Fibroblast of the aortic adventitia (primary cell): ENCODE results near the gene TCEANC2. TPM values are rescaled to one million over a fixed set of nuclear protein-coding genes. Genes with fewer than 3 reads are reported as not detected.

Experiments used
- DNase-seq: peaks from one replicate; pipeline ENCODE4 v3.0.0-alpha.2; 2010; ENCODE audit warnings: low read depth
- H3K4me3 ChIP-seq: 2 replicates; pipeline ENCODE4 v1.5.1; 2011; ENCODE audit warnings: low read depth, mild to moderate bottlenecking, control low read depth, low read length, moderate library complexity
- total RNA-seq: library from RNA; depleted of rRNA; stranded (reverse); fragments of >200 nt; gene quantifications from 2 replicates; pipeline ENCODE4 v1.2.3, GENCODE V29; 2012; ENCODE audit warnings: low replicate concordance
- TF ChIP-seq, protein P1 (sequence below): IDR thresholded peaks from 2 replicates; pipeline ENCODE4 v1.5.1; 2011; ENCODE audit warnings: mild to moderate bottlenecking, low read length, control low read depth, inconsistent platforms; ENCODE audit not compliant: insufficient read depth

Gene TCEANC2
- total RNA-seq, 1 donor = 5.4 TPM

GRCh38 chr1:54114001-54114400 is 60.6 kb downstream of the TCEANC2 start:
- DNase-seq = no peak
- H3K4me3 ChIP-seq = no peak overlapping the region
- TF ChIP-seq, protein P1, sequence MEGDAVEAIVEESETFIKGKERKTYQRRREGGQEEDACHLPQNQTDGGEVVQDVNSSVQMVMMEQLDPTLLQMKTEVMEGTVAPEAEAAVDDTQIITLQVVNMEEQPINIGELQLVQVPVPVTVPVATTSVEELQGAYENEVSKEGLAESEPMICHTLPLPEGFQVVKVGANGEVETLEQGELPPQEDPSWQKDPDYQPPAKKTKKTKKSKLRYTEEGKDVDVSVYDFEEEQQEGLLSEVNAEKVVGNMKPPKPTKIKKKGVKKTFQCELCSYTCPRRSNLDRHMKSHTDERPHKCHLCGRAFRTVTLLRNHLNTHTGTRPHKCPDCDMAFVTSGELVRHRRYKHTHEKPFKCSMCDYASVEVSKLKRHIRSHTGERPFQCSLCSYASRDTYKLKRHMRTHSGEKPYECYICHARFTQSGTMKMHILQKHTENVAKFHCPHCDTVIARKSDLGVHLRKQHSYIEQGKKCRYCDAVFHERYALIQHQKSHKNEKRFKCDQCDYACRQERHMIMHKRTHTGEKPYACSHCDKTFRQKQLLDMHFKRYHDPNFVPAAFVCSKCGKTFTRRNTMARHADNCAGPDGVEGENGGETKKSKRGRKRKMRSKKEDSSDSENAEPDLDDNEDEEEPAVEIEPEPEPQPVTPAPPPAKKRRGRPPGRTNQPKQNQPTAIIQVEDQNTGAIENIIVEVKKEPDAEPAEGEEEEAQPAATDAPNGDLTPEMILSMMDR = no peak

DNA sequence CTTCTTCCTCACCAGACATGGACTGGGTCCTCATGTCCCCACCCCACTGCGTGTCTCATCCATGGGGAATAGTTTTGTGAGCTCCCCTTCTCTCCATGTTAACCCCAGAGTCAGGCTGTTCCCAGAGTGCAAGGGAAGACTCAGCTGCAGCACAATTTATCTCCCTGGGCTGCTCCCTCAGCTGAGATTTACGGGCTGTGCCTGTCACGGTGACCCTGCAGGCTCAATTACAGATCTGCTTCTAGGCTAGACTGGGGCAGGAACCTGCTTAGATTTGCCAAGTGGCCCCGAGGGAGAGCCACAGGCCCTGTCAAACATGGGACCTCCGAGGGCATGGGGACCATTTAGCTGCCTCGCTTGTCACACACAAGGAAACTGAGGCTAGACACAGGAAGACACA is 61.5 kb downstream of the TCEANC2 start:
- H3K4me3 ChIP-seq = no peak overlapping the region
- no peak for DNase-seq
- TF ChIP-seq, protein P1 = no peak

DNA sequence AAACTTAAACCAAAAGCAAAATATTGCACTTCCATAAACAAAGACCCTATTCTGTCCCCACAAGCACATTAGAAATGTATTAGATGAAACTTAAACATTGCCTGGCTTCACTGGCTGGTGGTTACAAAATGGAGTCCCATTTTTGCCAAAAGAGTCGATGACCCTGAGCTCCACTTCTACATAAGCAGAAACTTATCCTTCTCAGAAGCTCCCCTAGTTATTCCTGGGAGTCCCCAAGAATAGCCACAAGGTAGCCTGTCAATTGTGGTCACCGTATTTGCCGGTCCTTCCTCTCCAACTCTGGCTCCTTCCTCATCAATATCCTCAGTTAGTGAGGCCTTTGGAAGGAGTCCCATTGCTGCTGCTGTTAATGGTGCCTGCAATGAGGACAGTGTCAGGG is 62.1 kb downstream of the TCEANC2 start:
- TF ChIP-seq, protein P1 = no peak
- DNase-seq = no peak
- no peak overlapping the region for H3K4me3 ChIP-seq

DNA sequence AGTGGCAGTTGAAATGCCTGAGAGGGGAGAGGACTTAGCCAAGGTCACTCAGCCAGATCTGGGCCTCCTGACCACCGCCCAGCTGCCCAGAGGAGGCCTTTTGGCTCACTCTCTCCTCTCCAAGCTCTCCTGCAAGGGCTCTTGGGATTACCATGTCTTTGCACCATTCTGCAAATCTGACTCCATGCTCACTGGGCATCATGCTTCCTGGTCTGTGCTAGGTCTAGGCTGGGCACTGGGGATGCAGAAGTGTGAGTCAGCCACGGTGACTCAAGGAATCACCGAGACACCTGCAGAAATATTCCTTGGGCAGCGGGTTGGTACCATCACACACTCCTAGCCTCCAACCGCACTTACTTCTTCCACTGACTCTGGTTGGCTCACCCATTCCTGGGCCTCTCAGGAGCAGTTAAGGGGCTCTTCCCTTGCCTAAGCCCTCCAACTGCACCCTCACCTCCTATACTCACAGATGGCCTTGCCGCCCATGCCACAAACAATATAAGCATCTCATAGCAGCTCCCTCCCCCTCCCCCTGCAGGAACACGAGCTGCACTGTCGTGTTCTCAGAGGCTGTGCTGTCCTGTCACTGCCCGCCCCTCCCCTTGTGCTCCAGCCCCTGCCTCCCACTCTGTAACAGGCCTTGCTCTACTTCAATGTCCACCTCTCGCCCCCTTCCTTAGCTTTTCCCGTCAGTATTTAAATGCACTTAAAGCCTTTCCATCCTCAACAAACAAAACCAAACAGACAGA is 64.6 kb downstream of the TCEANC2 start:
- no peak overlapping the region for H3K4me3 ChIP-seq
- DNase-seq = no peak

GRCh38 chr1:54118704-54119103 is 65.3 kb downstream of the TCEANC2 start:
- H3K4me3 ChIP-seq = no peak overlapping the region
- peak; percentile 44 for DNase-seq
- TF ChIP-seq, protein P1 = no peak

More for the DNA sequence above, 64.6 kb downstream of the TCEANC2 start:
- TF ChIP-seq, protein P1 = no peak

DNA sequence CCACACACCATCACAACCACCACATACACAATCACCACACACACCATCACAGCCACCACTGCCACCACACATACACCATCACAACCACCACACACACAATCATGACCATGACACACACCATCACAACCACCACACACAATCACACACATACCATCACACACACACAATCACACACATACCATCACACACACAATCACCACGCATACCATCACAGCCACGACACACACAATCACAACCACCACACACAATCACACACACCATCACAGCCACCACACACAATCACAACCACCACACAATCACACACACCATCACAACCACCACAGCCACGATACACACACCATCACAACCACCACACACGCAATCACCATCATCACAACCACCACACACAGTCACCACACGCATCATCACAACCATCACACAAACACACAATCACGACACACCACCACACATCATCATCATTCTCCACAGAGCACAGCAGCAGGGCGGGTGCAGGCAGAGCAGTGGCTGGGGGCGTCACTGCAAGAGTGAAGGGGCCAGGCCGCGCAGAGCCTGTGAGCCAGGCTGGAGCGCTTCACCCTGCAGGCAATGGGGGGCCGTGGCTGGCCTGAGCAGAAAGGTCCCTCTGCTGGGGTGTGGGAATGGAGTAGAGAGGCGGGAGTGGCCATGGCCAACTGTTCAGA is 66.8 kb downstream of the TCEANC2 start:
- no peak for DNase-seq
- TF ChIP-seq, protein P1 = no peak
- no peak overlapping the region for H3K4me3 ChIP-seq
